GM23338 (cell line): ENCODE data around the gene PTPRH. TPM values are rescaled to one million over a fixed set of nuclear protein-coding genes. Genes with fewer than 3 reads are reported as not detected.

Experiments
- ATAC-seq: fragments of 200-7000 bp; cut with Tn5 transposase; 3 replicates; pipeline ENCODE4 v1.9.1; 2020
- DNase-seq: peaks from one replicate; pipeline ENCODE4 v3.0.0-alpha.2; 2015; ENCODE audit warnings: low spot score
- H2AFZ ChIP-seq: fragments of 200-600 bp; sonication (generic); 2 replicates; pipeline ENCODE4 v1.8.0; 2016; ENCODE audit warnings: antibody characterized with exemption, mild to moderate bottlenecking, moderate library complexity
- H3F3A ChIP-seq: fragments of 200-600 bp; sonication (generic); replicated peaks from 2 replicates; pipeline ENCODE4 v1.8.0; 2017; ENCODE audit warnings: antibody characterized with exemption, mixed run types, low read depth
- H3K27ac ChIP-seq: fragments of 200-600 bp; sonication (generic); 2 replicates; pipeline ENCODE4 v1.6.1; 2016; ENCODE audit warnings: low read depth
- H3K27me3 ChIP-seq: fragments of 200-600 bp; sonication (generic); 2 replicates; pipeline ENCODE4 v1.8.0; 2016; ENCODE audit warnings: mild to moderate bottlenecking, mixed run types, moderate library complexity; ENCODE audit not compliant: insufficient read depth
- H3K36me3 ChIP-seq: fragments of 200-600 bp; sonication (generic); 2 replicates; pipeline ENCODE4 v1.8.0; 2016; ENCODE audit warnings: mild to moderate bottlenecking; ENCODE audit not compliant: insufficient read depth
- H3K4me1 ChIP-seq: fragments of 200-600 bp; sonication (generic); 2 replicates; pipeline ENCODE4 v1.8.0; 2016; ENCODE audit warnings: mild to moderate bottlenecking, moderate library complexity; ENCODE audit not compliant: insufficient read depth
- H3K4me2 ChIP-seq: fragments of 200-600 bp; sonication (generic); 2 replicates; pipeline ENCODE4 v1.7.1; 2017; ENCODE audit warnings: mixed run types
- H3K4me3 ChIP-seq: fragments of 200-600 bp; sonication (generic); 2 replicates; pipeline ENCODE4 v1.6.1; 2016; ENCODE audit warnings: mixed run types
- H3K79me2 ChIP-seq: fragments of 200-600 bp; sonication (generic); replicated peaks from 2 replicates; pipeline ENCODE4 v1.8.0; 2017; ENCODE audit warnings: mild to moderate bottlenecking; ENCODE audit not compliant: insufficient read depth
- H3K9me2 ChIP-seq: fragments of 200-600 bp; sonication (generic); 2 replicates; pipeline ENCODE4 v1.8.0; 2017; ENCODE audit not compliant: insufficient read depth
- H4K20me1 ChIP-seq: fragments of 200-600 bp; sonication (generic); replicated peaks from 2 replicates; pipeline ENCODE4 v1.8.0; 2017; ENCODE audit warnings: mild to moderate bottlenecking; ENCODE audit not compliant: insufficient read depth
- H3K27ac Mint-ChIP-seq: 2 replicates; pipeline ENCODE4 v1.8.0; 2020; ENCODE audit warnings: inconsistent platforms, mild to moderate bottlenecking, moderate library complexity, mixed read lengths
- H3K27me3 Mint-ChIP-seq: 3 replicates; pipeline ENCODE4 v1.8.0; 2022; ENCODE audit warnings: low read depth, mild to moderate bottlenecking, moderate library complexity, mixed read lengths, inconsistent platforms; ENCODE audit not compliant: insufficient read depth, poor library complexity
- H3K36me3 Mint-ChIP-seq: 3 replicates; pipeline ENCODE4 v1.8.0; 2021; ENCODE audit warnings: low read depth, mild to moderate bottlenecking, inconsistent platforms, moderate library complexity, mixed read lengths
- H3K4me1 Mint-ChIP-seq: 3 replicates; pipeline ENCODE4 v1.8.0; 2020; ENCODE audit warnings: mild to moderate bottlenecking, inconsistent platforms, mixed read lengths
- H3K4me3 Mint-ChIP-seq: 3 replicates; pipeline ENCODE4 v1.8.0; 2021; ENCODE audit warnings: moderate library complexity, mild to moderate bottlenecking, inconsistent platforms, mixed read lengths
- H3K9me3 Mint-ChIP-seq: 3 replicates; pipeline ENCODE4 v1.8.0; 2020; ENCODE audit warnings: moderate library complexity, mild to moderate bottlenecking, inconsistent platforms, mixed read lengths
- CREB1 ChIP-seq: fragments of 250-450 bp; sonication (Bioruptor Pico); IDR thresholded peaks from 2 replicates; pipeline ENCODE4 v1.5.0; 2020; ENCODE audit warnings: low read depth, mild to moderate bottlenecking, moderate library complexity
- EZH2 ChIP-seq: fragments of 200-600 bp; sonication (generic); IDR thresholded peaks from one replicate; pipeline ENCODE4 v1.8.0; 2017; ENCODE audit warnings: antibody characterized with exemption, mild to moderate bottlenecking, low read depth; ENCODE audit not compliant: unreplicated experiment
- JUNB ChIP-seq: IDR thresholded peaks from one replicate; pipeline ENCODE4 v1.6.1; 2016; ENCODE audit warnings: antibody characterized with exemption; ENCODE audit not compliant: unreplicated experiment
- NANOG ChIP-seq: IDR thresholded peaks from 2 replicates; pipeline ENCODE4 v1.6.1; 2016; ENCODE audit warnings: antibody characterized with exemption, borderline replicate concordance
- POLR2AphosphoS5 ChIP-seq: IDR thresholded peaks from 2 replicates; pipeline ENCODE4 v1.6.1; 2016; ENCODE audit warnings: antibody characterized with exemption, low read depth
- STAT1 ChIP-seq: IDR thresholded peaks from one replicate; pipeline ENCODE4 v1.6.1; 2016; ENCODE audit warnings: antibody characterized with exemption; ENCODE audit not compliant: unreplicated experiment
- ZNF331 ChIP-seq: fragments of 250-450 bp; sonication (Bioruptor Pico); IDR thresholded peaks from 2 replicates; pipeline ENCODE4 v1.5.0; 2020; ENCODE audit warnings: low read depth, mild to moderate bottlenecking, moderate library complexity
- polyA plus RNA-seq: library from polyadenylated mRNA; unstranded; fragments of >200 nt; fragmentation: Nextera tagmentation; extraction: Ambion mirVana; gene quantifications from 2 replicates; pipeline ENCODE4 v1.2.1, GENCODE V29; 2016
- total RNA-seq: library from RNA; depleted of rRNA; stranded (reverse); fragments of >200 nt; shearing (Covaris generic); gene quantifications from 2 replicates; pipeline ENCODE4 v1.2.3, GENCODE V29; 2014
- TF ChIP-seq, protein P1 (sequence below): IDR thresholded peaks from 2 replicates; pipeline ENCODE4 v1.6.1; 2016; ENCODE audit warnings: antibody characterized with exemption
- TF ChIP-seq, protein P2 (sequence below): fragments of 250-450 bp; sonication (Bioruptor Pico); IDR thresholded peaks from 2 replicates; pipeline ENCODE4 v1.5.0; 2020; ENCODE audit warnings: mild to moderate bottlenecking, moderate library complexity

The PTPRH gene
- total and polyA plus RNA-seq, 2 experiments from 2014 or later: 0.16 to 2.1 TPM

DNA sequence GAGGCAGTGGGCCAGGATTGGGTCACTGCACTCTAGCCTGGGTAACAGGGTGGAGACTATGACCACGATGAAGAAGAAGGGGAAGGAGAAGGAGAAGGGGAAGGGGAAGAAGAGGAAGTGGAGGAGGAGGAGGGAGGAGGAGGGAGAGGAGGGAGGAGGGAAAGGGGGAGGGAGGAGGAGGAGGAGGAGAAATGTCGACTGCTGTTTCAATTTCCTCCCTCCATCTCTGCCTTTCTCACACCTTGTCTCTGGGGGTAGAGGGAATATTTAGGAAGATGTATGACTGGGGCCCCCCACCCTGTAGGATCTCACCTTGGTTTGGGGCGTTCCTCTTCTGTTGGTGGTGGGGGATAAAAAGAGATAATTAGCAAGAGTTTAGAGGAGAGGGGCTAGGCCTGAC, 64.1 kb downstream of the PTPRH start (continued):
- TF ChIP-seq, protein P1, sequence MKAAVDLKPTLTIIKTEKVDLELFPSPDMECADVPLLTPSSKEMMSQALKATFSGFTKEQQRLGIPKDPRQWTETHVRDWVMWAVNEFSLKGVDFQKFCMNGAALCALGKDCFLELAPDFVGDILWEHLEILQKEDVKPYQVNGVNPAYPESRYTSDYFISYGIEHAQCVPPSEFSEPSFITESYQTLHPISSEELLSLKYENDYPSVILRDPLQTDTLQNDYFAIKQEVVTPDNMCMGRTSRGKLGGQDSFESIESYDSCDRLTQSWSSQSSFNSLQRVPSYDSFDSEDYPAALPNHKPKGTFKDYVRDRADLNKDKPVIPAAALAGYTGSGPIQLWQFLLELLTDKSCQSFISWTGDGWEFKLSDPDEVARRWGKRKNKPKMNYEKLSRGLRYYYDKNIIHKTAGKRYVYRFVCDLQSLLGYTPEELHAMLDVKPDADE: no peak
- TF ChIP-seq, protein P2, sequence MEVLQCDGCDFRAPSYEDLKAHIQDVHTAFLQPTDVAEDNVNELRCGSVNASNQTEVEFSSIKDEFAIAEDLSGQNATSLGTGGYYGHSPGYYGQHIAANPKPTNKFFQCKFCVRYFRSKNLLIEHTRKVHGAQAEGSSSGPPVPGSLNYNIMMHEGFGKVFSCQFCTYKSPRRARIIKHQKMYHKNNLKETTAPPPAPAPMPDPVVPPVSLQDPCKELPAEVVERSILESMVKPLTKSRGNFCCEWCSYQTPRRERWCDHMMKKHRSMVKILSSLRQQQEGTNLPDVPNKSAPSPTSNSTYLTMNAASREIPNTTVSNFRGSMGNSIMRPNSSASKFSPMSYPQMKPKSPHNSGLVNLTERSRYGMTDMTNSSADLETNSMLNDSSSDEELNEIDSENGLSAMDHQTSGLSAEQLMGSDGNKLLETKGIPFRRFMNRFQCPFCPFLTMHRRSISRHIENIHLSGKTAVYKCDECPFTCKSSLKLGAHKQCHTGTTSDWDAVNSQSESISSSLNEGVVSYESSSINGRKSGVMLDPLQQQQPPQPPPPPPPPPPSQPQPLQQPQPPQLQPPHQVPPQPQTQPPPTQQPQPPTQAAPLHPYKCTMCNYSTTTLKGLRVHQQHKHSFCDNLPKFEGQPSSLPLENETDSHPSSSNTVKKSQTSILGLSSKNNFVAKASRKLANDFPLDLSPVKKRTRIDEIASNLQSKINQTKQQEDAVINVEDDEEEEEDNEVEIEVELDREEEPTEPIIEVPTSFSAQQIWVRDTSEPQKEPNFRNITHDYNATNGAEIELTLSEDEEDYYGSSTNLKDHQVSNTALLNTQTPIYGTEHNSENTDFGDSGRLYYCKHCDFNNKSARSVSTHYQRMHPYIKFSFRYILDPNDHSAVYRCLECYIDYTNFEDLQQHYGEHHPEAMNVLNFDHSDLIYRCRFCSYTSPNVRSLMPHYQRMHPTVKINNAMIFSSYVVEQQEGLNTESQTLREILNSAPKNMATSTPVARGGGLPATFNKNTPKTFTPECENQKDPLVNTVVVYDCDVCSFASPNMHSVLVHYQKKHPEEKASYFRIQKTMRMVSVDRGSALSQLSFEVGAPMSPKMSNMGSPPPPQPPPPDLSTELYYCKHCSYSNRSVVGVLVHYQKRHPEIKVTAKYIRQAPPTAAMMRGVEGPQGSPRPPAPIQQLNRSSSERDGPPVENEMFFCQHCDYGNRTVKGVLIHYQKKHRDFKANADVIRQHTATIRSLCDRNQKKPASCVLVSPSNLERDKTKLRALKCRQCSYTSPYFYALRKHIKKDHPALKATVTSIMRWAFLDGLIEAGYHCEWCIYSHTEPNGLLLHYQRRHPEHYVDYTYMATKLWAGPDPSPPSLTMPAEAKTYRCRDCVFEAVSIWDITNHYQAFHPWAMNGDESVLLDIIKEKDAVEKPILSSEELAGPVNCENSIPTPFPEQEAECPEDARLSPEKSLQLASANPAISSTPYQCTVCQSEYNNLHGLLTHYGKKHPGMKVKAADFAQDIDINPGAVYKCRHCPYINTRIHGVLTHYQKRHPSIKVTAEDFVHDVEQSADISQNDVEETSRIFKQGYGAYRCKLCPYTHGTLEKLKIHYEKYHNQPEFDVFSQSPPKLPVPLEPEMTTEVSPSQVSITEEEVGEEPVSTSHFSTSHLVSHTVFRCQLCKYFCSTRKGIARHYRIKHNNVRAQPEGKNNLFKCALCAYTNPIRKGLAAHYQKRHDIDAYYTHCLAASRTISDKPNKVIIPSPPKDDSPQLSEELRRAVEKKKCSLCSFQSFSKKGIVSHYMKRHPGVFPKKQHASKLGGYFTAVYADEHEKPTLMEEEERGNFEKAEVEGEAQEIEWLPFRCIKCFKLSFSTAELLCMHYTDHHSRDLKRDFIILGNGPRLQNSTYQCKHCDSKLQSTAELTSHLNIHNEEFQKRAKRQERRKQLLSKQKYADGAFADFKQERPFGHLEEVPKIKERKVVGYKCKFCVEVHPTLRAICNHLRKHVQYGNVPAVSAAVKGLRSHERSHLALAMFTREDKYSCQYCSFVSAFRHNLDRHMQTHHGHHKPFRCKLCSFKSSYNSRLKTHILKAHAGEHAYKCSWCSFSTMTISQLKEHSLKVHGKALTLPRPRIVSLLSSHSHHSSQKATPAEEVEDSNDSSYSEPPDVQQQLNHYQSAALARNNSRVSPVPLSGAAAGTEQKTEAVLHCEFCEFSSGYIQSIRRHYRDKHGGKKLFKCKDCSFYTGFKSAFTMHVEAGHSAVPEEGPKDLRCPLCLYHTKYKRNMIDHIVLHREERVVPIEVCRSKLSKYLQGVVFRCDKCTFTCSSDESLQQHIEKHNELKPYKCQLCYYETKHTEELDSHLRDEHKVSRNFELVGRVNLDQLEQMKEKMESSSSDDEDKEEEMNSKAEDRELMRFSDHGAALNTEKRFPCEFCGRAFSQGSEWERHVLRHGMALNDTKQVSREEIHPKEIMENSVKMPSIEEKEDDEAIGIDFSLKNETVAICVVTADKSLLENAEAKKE (CRISPR knock-in tag): no peak
- TF ChIP-seq STAT1: no peak

GRCh38 chr19:55141696-55142095, 67.6 kb downstream of the PTPRH start:
- Histone ChIP-seq H3K27me3 (peaks cover 7% of the 10 kb centered on the region; the same call in 1 of the 2 replicates), H4K20me1 (no peaks in the 10 kb centered on the region; the same call in 1 of the 2 replicates), H3F3A (0 out of 2 replicates have a peak, but pooled peaks cover 4% of the 10 kb centered on the region), H2AFZ (peak overlapping the region; percentile 43; the same call in 1 of the 2 replicates), H3K27ac (no peak overlapping the region), H3K4me3 (peak overlapping the region; percentile 46), H3K4me2 (peak overlapping the region; percentile 78), H3K36me3 (no peaks in the 10 kb centered on the region), H3K9me2 (no peaks in the 10 kb centered on the region), H3K4me1 (peaks cover 3% of the 10 kb centered on the region; the same call in 1 of the 2 replicates), H3K79me2 (no peaks in the 10 kb centered on the region)
- Mint-ChIP-seq H3K36me3 (peaks cover 18% of the 10 kb centered on the region), H3K27ac (no peak overlapping the region), H3K4me3 (peak overlapping the region; percentile 78), H3K27me3 (peaks cover 9% of the 10 kb centered on the region), H3K4me1 (peaks cover 17% of the 10 kb centered on the region), H3K9me3 (no peaks in the 10 kb centered on the region; the same call in 2 of the 3 replicates)
- DNase-seq (peak; percentile 57), ATAC-seq (peak; percentile 13)
- TF ChIP-seq, protein P2 (CRISPR knock-in tag): no peak
- TF ChIP-seq ZNF331 (CRISPR knock-in tag): no peak
- TF ChIP-seq POLR2AphosphoS5: no peak
- TF ChIP-seq JUNB: no peak
- TF ChIP-seq EZH2: no peak
- TF ChIP-seq CREB1: no peak
- TF ChIP-seq NANOG: no peak
